Common myeloid progenitor, CD34-positive (primary cell): ENCODE data around the gene CX3CR1.
A peak's percentile ranks its signal among the peaks of the same experiment; 100 is the strongest.

Source experiments
- CTCF ChIA-PET: fragments of 350-600 bp; sonication (Branson Sonifier 250); formaldehyde crosslinking; loops from one replicate; lab custom pipeline; 2021; ENCODE audit warnings: antibody characterized with exemption; lab: Charles Lee
- POLR2A ChIA-PET: fragments of 350-600 bp; sonication (Branson Sonifier 250); formaldehyde crosslinking; loops from one replicate; lab custom pipeline; 2021; ENCODE audit warnings: antibody characterized with exemption; lab: Charles Lee
- DNase-seq, 3 donors: peaks; one replicate each; pipeline versions ENCODE4 v3.0.0 to v3.0.0-alpha.2; 2013
- H3K27ac ChIP-seq, 2 experiments: 1 replicate in 1 of 2; 2 replicates in 1 of 2; pipeline ENCODE4 v1.7.0; 2013; ENCODE audit warnings: inconsistent platforms in 2 of 2, low read length in 2 of 2, mild to moderate bottlenecking in 2 of 2, low read depth in 1 of 2, moderate library complexity in 1 of 2; ENCODE audit not compliant: severe bottlenecking in 2 of 2, insufficient read depth in 1 of 2, poor library complexity in 1 of 2
- H3K27me3 ChIP-seq, 5 experiments: replicated peaks in 2 of 5; 1 replicate in 3 of 5; 2 replicates in 2 of 5; pipeline versions ENCODE4 v1.6.1 to v1.7.0; 2013; ENCODE audit warnings: low read length in 4 of 5, mild to moderate bottlenecking in 2 of 5, moderate library complexity in 2 of 5, inconsistent platforms in 1 of 5; ENCODE audit not compliant: insufficient read depth in 5 of 5, control insufficient read depth in 4 of 5
- H3K36me3 ChIP-seq, 4 experiments: 1 replicate in 2 of 4; 2 replicates in 2 of 4; pipeline versions ENCODE4 v1.6.1 to v1.7.0; 2013; ENCODE audit warnings: low read length in 3 of 4, control low read depth in 1 of 4, mild to moderate bottlenecking in 1 of 4; ENCODE audit not compliant: control insufficient read depth in 4 of 4, insufficient read depth in 4 of 4
- H3K4me1 ChIP-seq, 4 experiments: 1 replicate in 3 of 4; 2 replicates in 1 of 4; pipeline versions ENCODE4 v1.6.1 to v1.7.1; 2013; ENCODE audit warnings: low read length in 3 of 4, mild to moderate bottlenecking in 3 of 4, control low read depth in 1 of 4, inconsistent platforms in 1 of 4, moderate library complexity in 1 of 4; ENCODE audit not compliant: control insufficient read depth in 4 of 4, insufficient read depth in 4 of 4; ENCODE audit errors: control extremely low read depth in 1 of 4
- H3K4me3 ChIP-seq, 7 experiments: 1 replicate in 4 of 7; 2 replicates in 3 of 7; pipeline versions ENCODE4 v1.5.1 to v1.7.0; 2013; ENCODE audit warnings: mild to moderate bottlenecking in 7 of 7, low read length in 6 of 7, moderate library complexity in 6 of 7, inconsistent platforms in 2 of 7, low read depth in 2 of 7, control low read depth in 1 of 7; ENCODE audit not compliant: insufficient read depth in 4 of 7, control insufficient read depth in 1 of 7; ENCODE audit errors: extremely low read depth in 1 of 7
- H3K9me3 ChIP-seq, 5 experiments: 1 replicate in 4 of 5; 2 replicates in 1 of 5; pipeline versions ENCODE4 v1.6.1 to v1.7.1; 2013; ENCODE audit warnings: low read length in 4 of 5, mild to moderate bottlenecking in 2 of 5, inconsistent platforms in 1 of 5, low read depth in 1 of 5, moderate library complexity in 1 of 5; ENCODE audit not compliant: control insufficient read depth in 4 of 5, insufficient read depth in 2 of 5; ENCODE audit errors: control extremely low read depth in 1 of 5
- WGBS: methylation state at CpG from one replicate; pipeline ENCODE4 v1.1.5; 2013; ENCODE audit not compliant: insufficient coverage; 5-methylcytosine and 5-hydroxymethylcytosine counted together

Gene CX3CR1

DNA sequence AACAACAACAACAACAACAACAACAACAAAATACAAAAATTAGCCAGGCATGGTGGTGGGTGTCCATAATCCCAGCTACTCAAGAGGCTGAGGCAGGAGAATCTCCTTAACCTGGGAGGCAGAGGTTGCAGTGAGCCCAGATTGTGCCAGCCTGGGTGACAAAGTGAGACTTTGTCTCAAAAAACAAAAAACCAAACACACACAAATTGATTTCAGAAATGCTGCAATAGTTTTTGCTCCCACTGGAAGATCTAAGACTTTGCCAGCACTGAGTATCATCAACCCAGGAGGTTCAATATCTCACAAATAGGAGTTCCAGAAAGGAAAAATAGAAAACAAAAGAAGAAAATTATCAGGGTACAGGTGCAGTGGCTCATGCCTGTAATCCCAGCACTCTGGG is 33.5 kb upstream of the CX3CR1 start:
- Histone ChIP-seq H3K27ac (no peak overlapping the region), H3K4me1 (no peaks in the 10 kb centered on the region), H3K4me3 (no peak overlapping the region), H3K27me3 (no peaks in the 10 kb centered on the region), H3K9me3 (peaks cover 2 to 9% (median 4%) of the 10 kb centered on the region in 5 experiments), H3K36me3 (no peaks in the 10 kb centered on the region)
- DNase-seq = no peak
- ChIA-PET POLR2A (no interaction called here), CTCF (no interaction called here)

DNA sequence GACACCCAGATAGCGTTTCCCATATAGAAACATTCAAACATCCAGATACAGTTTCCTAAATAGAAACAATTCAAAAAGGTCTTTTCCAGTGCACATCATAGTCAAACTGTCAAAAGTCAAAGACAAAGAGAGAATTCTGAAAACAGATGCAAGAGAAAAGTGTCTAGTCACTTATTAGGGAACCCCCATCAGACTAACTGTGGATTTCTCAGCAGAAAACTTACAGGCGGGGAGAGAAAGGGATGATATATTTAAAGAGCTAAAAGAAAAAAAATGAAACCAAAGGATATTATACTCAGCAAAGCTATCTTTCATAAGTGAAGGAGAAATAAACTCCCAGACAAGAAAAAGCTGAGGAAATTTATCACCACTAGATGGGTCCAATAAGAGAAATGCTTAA is 22.3 kb upstream of the CX3CR1 start:
- no peaks in the 10 kb centered on the region for H3K27me3 ChIP-seq
- no peak overlapping the region for H3K4me3 ChIP-seq
- peaks cover 5 to 59% (median 17%) of the 10 kb centered on the region in 5 experiments for H3K9me3 ChIP-seq
- no CpG with 5 or more reads among the region's 2 CpGs for WGBS
- no peak overlapping the region for H3K27ac ChIP-seq
- H3K4me1 ChIP-seq = no peaks in the 10 kb centered on the region
- POLR2A ChIA-PET = no interaction called here
- DNase-seq = no peak
- no peaks in the 10 kb centered on the region for H3K36me3 ChIP-seq
- CTCF ChIA-PET = interaction anchor here (0.7 to 1.4 kb wide), 4 partner anchors 9 to 43 kb away, joined by 3 read pairs; no protein-coding TSS in a partner anchor

DNA sequence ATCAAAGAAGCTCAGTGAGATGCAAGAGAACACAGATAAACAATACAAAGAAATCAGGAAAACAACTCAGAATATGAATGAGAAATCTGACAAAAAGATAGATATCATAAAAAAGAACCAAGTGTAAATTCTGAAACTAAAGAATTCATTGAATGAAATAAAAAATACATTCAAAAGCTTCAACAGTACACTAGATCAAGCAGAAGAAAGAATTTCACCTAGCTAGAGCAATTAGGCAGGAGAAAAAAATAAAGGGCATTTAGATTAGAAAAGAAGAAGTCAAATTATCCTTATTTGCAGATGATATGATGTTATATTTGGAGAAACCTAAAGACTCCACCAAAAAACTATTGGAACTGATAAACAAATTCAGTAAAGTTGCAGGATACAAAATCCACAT is 19.4 kb upstream of the CX3CR1 start:
- Histone ChIP-seq H3K4me3 (no peak overlapping the region), H3K36me3 (no peaks in the 10 kb centered on the region), H3K27ac (no peak overlapping the region), H3K27me3 (no peaks in the 10 kb centered on the region), H3K4me1 (peaks cover 0 to 2% (median 0%) of the 10 kb centered on the region in 4 experiments), H3K9me3 (peaks cover under 1 to 44% (median 8%) of the 10 kb centered on the region in 5 experiments)
- ChIA-PET POLR2A (no interaction called here), CTCF (interaction anchor here (1.3 to 1.9 kb wide), 2 partner anchors 9 to 11 kb away, joined by 3 to 5 read pairs; no protein-coding TSS in a partner anchor)
- DNase-seq = peak in 1 of 3 donors; percentile 32

DNA sequence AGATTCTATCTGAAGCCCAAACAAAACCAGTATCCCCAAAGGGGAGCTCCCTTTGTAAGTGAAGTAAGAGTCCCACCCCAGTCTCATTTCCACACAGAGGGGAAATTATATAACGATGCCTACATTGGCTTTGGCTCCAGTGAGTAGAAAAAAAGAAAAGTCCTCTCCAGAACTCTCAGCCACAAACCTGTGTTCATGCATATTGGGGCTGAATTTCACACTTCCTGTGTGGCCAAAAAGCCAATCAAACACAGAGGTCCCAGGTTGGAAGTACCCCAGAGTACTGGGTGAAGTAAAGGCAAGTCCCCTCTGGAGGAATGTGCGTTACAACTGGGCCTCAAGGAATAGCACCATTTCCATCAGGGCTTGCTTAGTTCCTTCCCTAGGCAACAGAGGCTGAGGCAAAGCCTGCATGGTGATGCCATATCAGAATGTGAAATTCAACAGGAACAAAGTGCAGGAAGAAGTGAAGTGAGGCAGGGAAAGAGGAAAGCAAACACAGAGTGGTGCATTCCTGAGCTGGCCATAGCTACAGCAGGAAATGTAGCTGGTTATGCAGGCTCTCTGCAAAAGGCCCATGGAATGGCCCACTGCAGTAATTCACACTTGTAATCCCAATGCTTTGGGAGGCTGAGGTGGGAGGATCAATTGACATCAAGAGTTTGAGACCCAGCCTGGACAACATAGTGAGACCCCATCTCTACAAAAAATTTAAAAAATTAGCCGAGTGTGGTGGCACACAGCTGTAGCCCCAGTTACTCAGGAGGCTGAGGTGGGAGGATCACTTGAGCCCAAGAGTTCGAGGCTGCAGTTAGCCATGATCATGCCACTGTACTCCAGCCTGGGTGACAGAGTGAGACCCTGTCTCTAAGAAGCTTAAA is 16.6 kb upstream of the CX3CR1 start:
- POLR2A ChIA-PET = no interaction called here
- peaks cover 0 to 8% (median 0%) of the 10 kb centered on the region in 4 experiments for H3K4me1 ChIP-seq
- no peak overlapping the region for H3K27ac ChIP-seq
- CTCF ChIA-PET = interaction anchor here (2.2 to 22.0 kb wide), 2 partner anchors 82 to 107 kb away, joined by 12 to 618 read pairs; partner anchors contain the start of gene XIRP1
- peaks cover 0 to 28% (median 4%) of the 10 kb centered on the region in 5 experiments for H3K9me3 ChIP-seq
- no peak overlapping the region for H3K4me3 ChIP-seq
- no peaks in the 10 kb centered on the region for H3K27me3 ChIP-seq
- no peak for DNase-seq
- 81% methylated on average over 4 of the region's 4 CpGs for WGBS
- H3K36me3 ChIP-seq = no peaks in the 10 kb centered on the region

DNA sequence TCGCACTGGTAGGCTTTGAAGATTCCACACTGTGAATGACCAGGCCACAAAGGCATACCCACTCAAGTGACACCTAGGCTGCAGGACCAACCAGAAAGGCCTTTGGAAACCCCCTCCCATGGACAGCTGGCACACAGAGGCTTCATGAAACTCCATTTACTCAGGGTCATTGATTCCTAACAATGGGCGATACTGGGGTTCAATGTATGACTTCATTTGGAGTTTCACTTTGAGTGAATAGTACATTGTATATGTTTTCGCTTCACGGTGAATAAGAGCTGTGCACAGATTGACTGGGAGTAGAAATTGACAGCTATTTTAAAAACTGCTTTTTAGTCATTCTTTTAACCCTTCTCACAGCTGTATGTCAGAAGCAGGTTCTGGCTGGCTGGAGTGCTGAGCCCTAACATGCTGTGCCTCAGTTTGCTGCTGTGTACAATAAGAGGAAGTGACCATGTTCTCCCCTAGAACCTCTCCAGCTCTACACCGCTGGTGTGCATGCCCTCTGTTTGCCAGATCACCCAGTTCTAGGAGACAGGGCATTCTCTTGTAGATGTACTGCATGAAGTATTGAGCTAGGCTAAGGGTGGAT is 15.4 kb upstream of the CX3CR1 start:
- H3K4me3 ChIP-seq = no peak overlapping the region
- peaks cover 0 to 8% (median 0%) of the 10 kb centered on the region in 4 experiments for H3K4me1 ChIP-seq
- POLR2A ChIA-PET = no interaction called here
- H3K27ac ChIP-seq = no peak overlapping the region
- H3K27me3 ChIP-seq = no peaks in the 10 kb centered on the region
- 100% methylated on average over 2 of the region's 5 CpGs for WGBS
- DNase-seq = no peak
- H3K9me3 ChIP-seq = peaks cover 0 to 20% (median 4%) of the 10 kb centered on the region in 5 experiments
- no peaks in the 10 kb centered on the region for H3K36me3 ChIP-seq
- CTCF ChIA-PET = interaction anchor here (0.6 to 22.0 kb wide), 4 partner anchors 83 to 728 kb away, joined by 3 to 618 read pairs (median 8); partner anchors contain the start of gene XIRP1

DNA sequence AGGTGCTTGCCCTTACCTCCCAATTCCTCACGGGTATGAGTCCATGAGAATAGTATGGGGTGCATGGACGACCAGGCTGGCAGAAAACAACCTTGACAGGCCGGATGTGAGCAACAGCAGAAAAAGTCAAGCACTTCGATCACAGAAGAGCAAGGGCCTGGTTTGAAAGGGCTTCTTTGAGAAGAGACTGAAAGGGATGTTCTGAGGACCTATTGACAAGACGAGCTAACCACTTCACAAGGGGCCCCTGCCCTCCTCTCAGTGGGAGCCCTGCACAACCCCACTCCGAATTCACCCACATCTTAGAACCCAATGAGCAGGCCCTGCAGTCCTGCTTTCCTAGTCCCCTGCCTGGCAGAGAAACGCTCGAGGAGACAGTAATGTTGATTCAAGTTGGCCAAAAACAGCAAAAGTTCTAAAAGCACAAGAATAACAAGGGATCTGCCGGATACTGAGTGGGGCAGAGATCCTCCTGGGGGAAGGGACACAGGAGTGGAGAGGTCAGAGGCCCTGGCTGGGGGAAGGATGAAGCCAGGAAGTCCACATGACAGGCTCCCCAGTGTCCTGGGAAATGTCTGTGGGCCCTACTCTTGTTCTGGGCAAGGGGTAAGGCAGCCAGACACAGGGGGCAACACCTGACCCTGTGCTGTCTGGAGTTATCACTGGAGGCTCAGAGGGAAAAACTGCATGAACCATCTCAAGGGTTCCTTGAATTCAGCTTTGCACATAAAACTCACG is 14.8 kb upstream of the CX3CR1 start:
- Histone ChIP-seq H3K36me3 (no peaks in the 10 kb centered on the region), H3K4me3 (no peak overlapping the region), H3K27me3 (no peaks in the 10 kb centered on the region), H3K9me3 (peaks cover 0 to 13% (median 3%) of the 10 kb centered on the region in 5 experiments), H3K27ac (no peak overlapping the region), H3K4me1 (peaks cover 0 to 8% (median 0%) of the 10 kb centered on the region in 4 experiments)
- ChIA-PET CTCF (interaction anchor here (0.6 to 22.0 kb wide), 6 partner anchors 18 to 728 kb away, joined by 3 to 618 read pairs (median 3); partner anchors contain the start of gene XIRP1), POLR2A (no interaction called here)
- 85% methylated on average over 8 of the region's 10 CpGs for WGBS
- no peak for DNase-seq
